HUES48 (cell line): ENCODE results near the gene TNPO3.
"Not testable (repeated sequence)": the region's sequence is repeated elsewhere in the genome, so short reads cannot be mapped to it uniquely, and the experiment has no call there.

Source experiments
- H3K27ac ChIP-seq: one replicate; pipeline ENCODE4 v1.7.0; 2013; ENCODE audit warnings: low read depth, low read length, inconsistent platforms
- H3K27me3 ChIP-seq: 2 replicates; pipeline ENCODE4 v1.6.1; 2013; ENCODE audit warnings: mild to moderate bottlenecking, low read length; ENCODE audit not compliant: control insufficient read depth, insufficient read depth
- H3K36me3 ChIP-seq: 2 replicates; pipeline ENCODE4 v1.6.1; 2013; ENCODE audit warnings: low read length; ENCODE audit not compliant: control insufficient read depth, insufficient read depth
- H3K4me1 ChIP-seq: 2 replicates; pipeline ENCODE4 v1.6.1; 2013; ENCODE audit warnings: mild to moderate bottlenecking, low read length; ENCODE audit not compliant: control insufficient read depth, insufficient read depth
- H3K4me3 ChIP-seq: 2 replicates; pipeline ENCODE4 v1.5.1; 2013; ENCODE audit warnings: mild to moderate bottlenecking, low read depth, low read length
- H3K9ac ChIP-seq: 2 replicates; pipeline ENCODE4 v1.6.1; 2013; ENCODE audit warnings: mild to moderate bottlenecking, low read depth, low read length, moderate library complexity
- H3K9me3 ChIP-seq: 2 replicates; pipeline ENCODE4 v1.6.1; 2013; ENCODE audit warnings: low read length; ENCODE audit not compliant: control insufficient read depth, insufficient read depth

TNPO3 gene

GRCh38 chr7:128917122-128917521 lies 137.8 kb downstream of the TNPO3 start:
- no peaks in the 10 kb centered on the region for H3K36me3 ChIP-seq
- H3K27me3 ChIP-seq, result peaks cover 50% of the 10 kb centered on the region
- no peak overlapping the region for H3K4me3 ChIP-seq
- no peak overlapping the region for H3K27ac ChIP-seq
- no peaks in the 10 kb centered on the region for H3K9me3 ChIP-seq
- no peak overlapping the region for H3K9ac ChIP-seq
- peaks cover 12% of the 10 kb centered on the region for H3K4me1 ChIP-seq

- H3K9me3 ChIP-seq, result no peaks in the 10 kb centered on the region
- H3K36me3 ChIP-seq, result no peaks in the 10 kb centered on the region
- peaks cover 55% of the 10 kb centered on the region for H3K27me3 ChIP-seq
- no peak overlapping the region for H3K27ac ChIP-seq
- H3K9ac ChIP-seq, result no peak overlapping the region
- H3K4me3 ChIP-seq, result no peak overlapping the region
- peaks cover 18% of the 10 kb centered on the region for H3K4me1 ChIP-seq
These were observed 138.3 kb downstream of the TNPO3 start for GRCh38 chr7:128916643-128916915.

GRCh38 chr7:128915841-128916642 lies 138.9 kb downstream of the TNPO3 start:
- Histone ChIP-seq H3K9ac (no peak overlapping the region), H3K27ac (no peak overlapping the region), H3K27me3 (peaks cover 58% of the 10 kb centered on the region), H3K4me1 (peaks cover 20% of the 10 kb centered on the region), H3K9me3 (no peaks in the 10 kb centered on the region), H3K4me3 (peak overlapping the region; percentile 61), H3K36me3 (no peaks in the 10 kb centered on the region)

- Histone ChIP-seq H3K4me1 (peaks cover 18% of the 10 kb centered on the region), H3K9me3 (no peaks in the 10 kb centered on the region), H3K4me3 (peak overlapping the region; percentile 61), H3K9ac (no peak overlapping the region), H3K27me3 (peaks cover 62% of the 10 kb centered on the region), H3K27ac (no peak overlapping the region), H3K36me3 (no peaks in the 10 kb centered on the region)
These were observed 139.6 kb downstream of the TNPO3 start for GRCh38 chr7:128915271-128915819.

GRCh38 chr7:128914566-128915151 lies 140.3 kb downstream of the TNPO3 start:
- Histone ChIP-seq H3K27me3 (peaks cover 68% of the 10 kb centered on the region), H3K4me3 (no peak overlapping the region), H3K9me3 (no peaks in the 10 kb centered on the region), H3K36me3 (no peaks in the 10 kb centered on the region), H3K27ac (no peak overlapping the region), H3K9ac (no peak overlapping the region), H3K4me1 (peaks cover 18% of the 10 kb centered on the region)

- H3K9ac ChIP-seq, result no peak overlapping the region
These were observed 140.9 kb downstream of the TNPO3 start for GRCh38 chr7:128913870-128914565.

GRCh38 chr7:128912709-128913495 lies 142.0 kb downstream of the TNPO3 start:
- not testable (repeated sequence) for H3K9me3 ChIP-seq, H3K36me3 ChIP-seq, H3K9ac ChIP-seq, H3K27ac ChIP-seq, H3K4me3 ChIP-seq
- H3K4me1 ChIP-seq, result peaks cover 18% of the 10 kb centered on the region
- peaks cover 76% of the 10 kb centered on the region for H3K27me3 ChIP-seq

More at GRCh38 chr7:128913870-128914565, 140.9 kb downstream of the TNPO3 start:
- peaks cover 18% of the 10 kb centered on the region for H3K4me1 ChIP-seq
- H3K4me3 ChIP-seq, result no peak overlapping the region
- H3K36me3 ChIP-seq, result no peaks in the 10 kb centered on the region
- no peak overlapping the region for H3K27ac ChIP-seq
- H3K27me3 ChIP-seq, result peaks cover 75% of the 10 kb centered on the region
- no peaks in the 10 kb centered on the region for H3K9me3 ChIP-seq

GRCh38 chr7:128912281-128912680 lies 142.6 kb downstream of the TNPO3 start:
- peaks cover 75% of the 10 kb centered on the region for H3K27me3 ChIP-seq
- H3K9me3 ChIP-seq, result no peaks in the 10 kb centered on the region
- no peak overlapping the region for H3K9ac ChIP-seq
- no peaks in the 10 kb centered on the region for H3K36me3 ChIP-seq
- no peak overlapping the region for H3K27ac ChIP-seq
- no peak overlapping the region for H3K4me3 ChIP-seq
- peaks cover 18% of the 10 kb centered on the region for H3K4me1 ChIP-seq

- peaks cover 18% of the 10 kb centered on the region for H3K4me1 ChIP-seq
- no peak overlapping the region for H3K9ac ChIP-seq
- H3K36me3 ChIP-seq, result no peaks in the 10 kb centered on the region
These were observed 143.4 kb downstream of the TNPO3 start for GRCh38 chr7:128911423-128912031.

GRCh38 chr7:128910569-128910945 lies 144.4 kb downstream of the TNPO3 start, which contains the start of gene KCP:
Gene KCP (minus strand): TSS chr7:128910709. CDS start chr7:128910676, 33 bp downstream.
- Histone ChIP-seq H3K27ac (peak within 1 kb of the TSS; percentile 53), H3K36me3 (no peaks in the 10 kb centered on the region), H3K9me3 (no peaks in the 10 kb centered on the region), H3K4me3 (peak within 1 kb of the TSS; percentile 61), H3K27me3 (peaks cover 58% of the 10 kb centered on the region), H3K9ac (no peak within 1 kb of the TSS), H3K4me1 (peaks cover 18% of the 10 kb centered on the region)

More at GRCh38 chr7:128911423-128912031, 143.4 kb downstream of the TNPO3 start:
- H3K27ac ChIP-seq, result peak overlapping the region; percentile 53
- no peak overlapping the region for H3K4me3 ChIP-seq
- H3K27me3 ChIP-seq, result peaks cover 68% of the 10 kb centered on the region
- H3K9me3 ChIP-seq, result no peaks in the 10 kb centered on the region
